Vagina (tissue), 2 donors: ENCODE results near the gene PAPPA2.

Experiments
- POLR2A ChIP-seq, 2 donors: fragments of 450-650 bp; IDR thresholded peaks; one replicate each; pipeline ENCODE4 v1.6.1; 2017; ENCODE audit warnings: antibody characterized with exemption in 2 of 2, mild to moderate bottlenecking in 2 of 2, moderate library complexity in 2 of 2
- TF ChIP-seq, protein P1 (sequence below), 3 experiments: fragments of 450-650 bp in 2 of 3; fragments of 200-600 bp in 1 of 3; sonication (generic) in 1 of 3; IDR thresholded peaks; one replicate each; pipeline ENCODE4 v1.5.1; 2017 to 2019; ENCODE audit warnings: antibody characterized with exemption in 3 of 3, mild to moderate bottlenecking in 2 of 3, moderate library complexity in 2 of 3

DNA sequence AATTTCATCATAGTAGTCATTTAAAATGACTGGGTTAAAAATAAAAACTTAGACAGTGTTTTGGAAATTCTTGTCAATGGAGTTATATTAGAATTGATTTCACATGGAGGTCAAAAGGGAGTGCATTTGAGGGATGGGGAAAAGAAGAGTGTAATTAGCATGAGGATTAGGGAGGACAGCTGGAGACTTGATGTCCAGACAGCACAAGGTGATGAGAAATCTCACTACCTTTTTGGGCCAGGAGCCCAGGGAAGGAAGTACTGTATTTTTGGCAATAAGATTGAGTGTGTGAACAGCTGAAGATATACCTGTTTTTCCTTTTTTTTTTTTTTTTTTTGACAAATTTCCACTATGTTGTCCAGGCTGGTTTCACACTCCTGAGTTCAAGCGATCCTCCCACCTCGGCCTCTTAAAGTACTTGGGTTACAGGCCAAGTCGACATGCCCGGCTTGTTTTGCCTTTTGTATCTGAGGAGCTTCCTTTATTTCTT is 163.6 kb downstream of the PAPPA2 start:
- TF ChIP-seq, protein P1, sequence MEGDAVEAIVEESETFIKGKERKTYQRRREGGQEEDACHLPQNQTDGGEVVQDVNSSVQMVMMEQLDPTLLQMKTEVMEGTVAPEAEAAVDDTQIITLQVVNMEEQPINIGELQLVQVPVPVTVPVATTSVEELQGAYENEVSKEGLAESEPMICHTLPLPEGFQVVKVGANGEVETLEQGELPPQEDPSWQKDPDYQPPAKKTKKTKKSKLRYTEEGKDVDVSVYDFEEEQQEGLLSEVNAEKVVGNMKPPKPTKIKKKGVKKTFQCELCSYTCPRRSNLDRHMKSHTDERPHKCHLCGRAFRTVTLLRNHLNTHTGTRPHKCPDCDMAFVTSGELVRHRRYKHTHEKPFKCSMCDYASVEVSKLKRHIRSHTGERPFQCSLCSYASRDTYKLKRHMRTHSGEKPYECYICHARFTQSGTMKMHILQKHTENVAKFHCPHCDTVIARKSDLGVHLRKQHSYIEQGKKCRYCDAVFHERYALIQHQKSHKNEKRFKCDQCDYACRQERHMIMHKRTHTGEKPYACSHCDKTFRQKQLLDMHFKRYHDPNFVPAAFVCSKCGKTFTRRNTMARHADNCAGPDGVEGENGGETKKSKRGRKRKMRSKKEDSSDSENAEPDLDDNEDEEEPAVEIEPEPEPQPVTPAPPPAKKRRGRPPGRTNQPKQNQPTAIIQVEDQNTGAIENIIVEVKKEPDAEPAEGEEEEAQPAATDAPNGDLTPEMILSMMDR (IDR thresholded peaks at IDR 0.05), result no peak
- TF ChIP-seq POLR2A (IDR thresholded peaks at IDR 0.05), result no peak
